Measurements from ENCODE around the gene HINT2.
A peak's percentile ranks its signal among the peaks of the same experiment; 100 is the strongest.

The HINT2 gene

DNA sequence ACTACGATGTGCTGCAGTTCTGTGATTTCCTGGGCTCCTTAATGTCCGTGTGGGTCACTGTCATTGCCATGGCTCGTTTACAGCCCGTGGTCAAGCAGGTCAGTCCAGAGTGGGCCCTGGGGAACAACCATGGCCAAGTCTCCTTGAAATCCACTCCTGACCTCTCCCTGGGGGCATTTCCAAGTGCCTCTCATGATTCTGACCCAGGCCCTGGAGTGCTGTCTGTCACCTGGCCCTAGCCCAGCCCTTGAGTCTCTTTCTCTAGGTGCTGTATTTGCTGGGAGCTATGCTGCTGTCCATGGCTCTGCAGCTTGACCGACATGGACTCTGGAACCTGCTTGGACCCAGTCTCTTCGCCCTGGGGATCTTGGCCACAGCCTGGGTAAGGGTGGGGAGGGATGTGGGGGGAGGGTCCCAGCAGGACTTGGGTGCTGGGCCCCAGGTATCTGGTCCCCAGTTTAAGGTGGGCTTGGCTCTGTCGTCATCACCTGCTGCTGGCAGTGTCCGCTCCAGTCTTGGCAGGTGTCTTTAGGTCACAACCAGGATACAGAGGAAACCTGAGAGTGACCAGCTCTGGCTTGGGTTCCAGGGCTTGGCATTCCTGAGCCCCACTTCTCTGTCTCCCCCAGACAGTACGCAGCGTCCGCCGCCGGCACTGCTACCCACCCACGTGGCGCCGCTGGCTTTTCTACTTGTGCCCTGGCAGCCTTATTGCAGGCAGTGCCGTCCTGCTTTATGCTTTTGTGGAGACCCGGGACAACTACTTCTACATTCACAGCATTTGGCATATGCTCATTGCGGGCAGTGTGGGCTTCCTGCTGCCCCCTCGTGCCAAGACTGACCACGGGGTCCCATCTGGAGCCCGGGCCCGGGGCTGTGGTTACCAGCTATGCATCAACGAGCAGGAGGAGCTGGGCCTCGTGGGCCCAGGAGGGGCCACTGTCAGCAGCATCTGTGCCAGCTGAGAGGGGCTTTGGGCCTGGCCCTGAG is 38.3 kb upstream of the HINT2 start:
- H3K27ac ChIP-seq (ENCODE audit: low read depth, low read length), result no peak overlapping the region

GRCh38 chr9:35852267-35852815 is 37.5 kb upstream of the HINT2 start:
- Histone ChIP-seq H3K4me3 (ENCODE audit: low read depth, low read length) (no peak overlapping the region), H3K9me3 (ENCODE audit: control insufficient read depth, insufficient read depth, low read length) (no peaks in the 10 kb centered on the region), H3K27me3 (ENCODE audit: control insufficient read depth, insufficient read depth, low read length) (peaks cover 1% of the 10 kb centered on the region; the same call in 1 of the 2 replicates), H3K27ac (ENCODE audit: low read depth, low read length) (no peak overlapping the region), H3K4me1 (ENCODE audit: control insufficient read depth, insufficient read depth, low read length) (no peaks in the 10 kb centered on the region), H3K9ac (ENCODE audit: low read depth, low read length) (no peak overlapping the region), H3K36me3 (ENCODE audit: control insufficient read depth, insufficient read depth, low read length) (peaks cover 11% of the 10 kb centered on the region; the same call in 1 of the 2 replicates)

More for the DNA sequence above, 38.3 kb upstream of the HINT2 start:
- Histone ChIP-seq H3K27me3 (ENCODE audit: control insufficient read depth, insufficient read depth, low read length) (no peaks in the 10 kb centered on the region), H3K9me3 (ENCODE audit: control insufficient read depth, insufficient read depth, low read length) (no peaks in the 10 kb centered on the region), H3K4me3 (ENCODE audit: low read depth, low read length) (no peak overlapping the region), H3K36me3 (ENCODE audit: control insufficient read depth, insufficient read depth, low read length) (0 out of 2 replicates have a peak, but pooled peaks cover 6% of the 10 kb centered on the region), H3K9ac (ENCODE audit: low read depth, low read length) (no peak overlapping the region), H3K4me1 (ENCODE audit: control insufficient read depth, insufficient read depth, low read length) (no peaks in the 10 kb centered on the region)

DNA sequence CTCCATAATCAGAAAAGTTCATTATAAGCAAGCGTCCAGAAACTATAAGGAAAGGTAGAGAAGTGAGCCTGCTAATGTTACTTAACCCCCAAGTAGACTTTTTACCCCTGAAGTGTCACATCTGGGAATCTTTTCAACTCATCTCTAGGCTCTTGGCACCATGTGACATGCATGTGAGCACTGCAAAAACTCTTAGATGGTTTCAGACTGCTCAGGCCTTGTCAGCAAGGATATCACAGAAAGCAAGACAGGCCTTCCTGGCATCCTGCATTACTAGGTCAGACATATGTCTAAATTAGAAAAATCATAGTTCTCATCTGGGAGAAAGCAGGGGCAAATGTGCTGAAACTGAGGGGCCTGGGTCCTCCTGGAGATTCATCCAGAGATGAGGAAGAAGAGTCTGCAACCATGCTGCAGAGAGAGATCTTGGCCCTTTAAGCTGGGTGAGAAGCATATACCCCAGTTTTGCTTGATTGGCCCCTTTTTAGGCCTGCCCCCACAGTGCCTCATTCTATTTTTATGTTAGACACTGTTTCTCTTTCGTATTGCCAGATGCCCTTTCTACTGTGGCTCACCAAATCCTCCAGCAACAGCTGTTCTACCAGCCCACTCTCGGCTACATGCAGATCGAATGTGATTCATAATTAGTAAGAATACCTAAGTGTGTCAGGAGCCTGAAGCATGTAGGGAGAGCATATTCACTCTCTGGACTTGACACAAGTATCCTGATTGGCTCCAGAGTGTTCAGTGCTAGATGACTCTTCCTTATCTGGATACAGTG is 33.1 kb upstream of the HINT2 start:
- H3K4me1 ChIP-seq (ENCODE audit: control insufficient read depth, insufficient read depth, low read length), result peaks cover 24% of the 10 kb centered on the region
- H3K36me3 ChIP-seq (ENCODE audit: control insufficient read depth, insufficient read depth, low read length), result peaks cover 6% of the 10 kb centered on the region; the same call in 1 of the 2 replicates
- H3K9ac ChIP-seq (ENCODE audit: low read depth, low read length), result no peak overlapping the region
- no peaks in the 10 kb centered on the region for H3K9me3 ChIP-seq (ENCODE audit: control insufficient read depth, insufficient read depth, low read length)
- no peak overlapping the region for H3K27ac ChIP-seq (ENCODE audit: low read depth, low read length)
- H3K4me3 ChIP-seq (ENCODE audit: low read depth, low read length), result no peak overlapping the region
- peaks cover 12% of the 10 kb centered on the region for H3K27me3 ChIP-seq (ENCODE audit: control insufficient read depth, insufficient read depth, low read length)

- H3K27me3 ChIP-seq (ENCODE audit: control insufficient read depth, insufficient read depth, low read length), result peaks cover 12% of the 10 kb centered on the region
- H3K36me3 ChIP-seq (ENCODE audit: control insufficient read depth, insufficient read depth, low read length), result peaks cover 5% of the 10 kb centered on the region; the same call in 1 of the 2 replicates
- peak overlapping the region; percentile 10 for H3K9ac ChIP-seq (ENCODE audit: low read depth, low read length)
- H3K4me1 ChIP-seq (ENCODE audit: control insufficient read depth, insufficient read depth, low read length), result peaks cover 24% of the 10 kb centered on the region
- H3K4me3 ChIP-seq (ENCODE audit: low read depth, low read length), result peak overlapping the region; percentile 73
- H3K27ac ChIP-seq (ENCODE audit: low read depth, low read length), result peak overlapping the region; percentile 23
- H3K9me3 ChIP-seq (ENCODE audit: control insufficient read depth, insufficient read depth, low read length), result no peaks in the 10 kb centered on the region
These were observed 31.3 kb upstream of the HINT2 start for GRCh38 chr9:35845824-35846771.

GRCh38 chr9:35844628-35845270 is 29.9 kb upstream of the HINT2 start:
- Histone ChIP-seq H3K36me3 (ENCODE audit: control insufficient read depth, insufficient read depth, low read length) (peaks cover 5% of the 10 kb centered on the region; the same call in 1 of the 2 replicates), H3K9ac (ENCODE audit: low read depth, low read length) (no peak overlapping the region), H3K27me3 (ENCODE audit: control insufficient read depth, insufficient read depth, low read length) (peaks cover 12% of the 10 kb centered on the region), H3K27ac (ENCODE audit: low read depth, low read length) (peak overlapping the region; percentile 67), H3K4me3 (ENCODE audit: low read depth, low read length) (peak overlapping the region; percentile 73), H3K9me3 (ENCODE audit: control insufficient read depth, insufficient read depth, low read length) (no peaks in the 10 kb centered on the region), H3K4me1 (ENCODE audit: control insufficient read depth, insufficient read depth, low read length) (peaks cover 24% of the 10 kb centered on the region)

DNA sequence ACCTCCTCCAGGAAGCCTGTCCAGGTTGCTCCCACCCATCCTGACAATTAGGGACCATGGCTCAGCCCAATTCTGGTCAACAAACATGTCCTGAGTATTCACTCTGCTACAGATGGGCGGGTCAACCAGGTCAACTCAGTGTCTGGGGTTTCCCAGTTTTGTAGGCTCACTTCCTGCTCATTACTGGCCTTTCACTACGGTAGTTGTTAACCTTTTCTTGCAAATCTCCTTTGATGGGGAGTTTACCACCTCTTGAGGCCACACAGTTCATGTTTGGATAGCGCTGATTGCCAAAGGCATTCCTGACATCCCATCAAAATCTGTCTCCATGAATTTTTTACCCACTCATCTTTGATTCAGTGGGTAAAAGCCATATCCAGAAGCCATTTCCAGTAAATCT is 28.0 kb upstream of the HINT2 start:
- no peak overlapping the region for H3K27ac ChIP-seq (ENCODE audit: low read depth, low read length)
- H3K27me3 ChIP-seq (ENCODE audit: control insufficient read depth, insufficient read depth, low read length), result peaks cover 12% of the 10 kb centered on the region
- H3K4me3 ChIP-seq (ENCODE audit: low read depth, low read length), result no peak overlapping the region
- H3K36me3 ChIP-seq (ENCODE audit: control insufficient read depth, insufficient read depth, low read length), result peaks cover 5% of the 10 kb centered on the region; the same call in 1 of the 2 replicates
- no peaks in the 10 kb centered on the region for H3K9me3 ChIP-seq (ENCODE audit: control insufficient read depth, insufficient read depth, low read length)
- no peak overlapping the region for H3K9ac ChIP-seq (ENCODE audit: low read depth, low read length)
- H3K4me1 ChIP-seq (ENCODE audit: control insufficient read depth, insufficient read depth, low read length), result peaks cover 24% of the 10 kb centered on the region

DNA sequence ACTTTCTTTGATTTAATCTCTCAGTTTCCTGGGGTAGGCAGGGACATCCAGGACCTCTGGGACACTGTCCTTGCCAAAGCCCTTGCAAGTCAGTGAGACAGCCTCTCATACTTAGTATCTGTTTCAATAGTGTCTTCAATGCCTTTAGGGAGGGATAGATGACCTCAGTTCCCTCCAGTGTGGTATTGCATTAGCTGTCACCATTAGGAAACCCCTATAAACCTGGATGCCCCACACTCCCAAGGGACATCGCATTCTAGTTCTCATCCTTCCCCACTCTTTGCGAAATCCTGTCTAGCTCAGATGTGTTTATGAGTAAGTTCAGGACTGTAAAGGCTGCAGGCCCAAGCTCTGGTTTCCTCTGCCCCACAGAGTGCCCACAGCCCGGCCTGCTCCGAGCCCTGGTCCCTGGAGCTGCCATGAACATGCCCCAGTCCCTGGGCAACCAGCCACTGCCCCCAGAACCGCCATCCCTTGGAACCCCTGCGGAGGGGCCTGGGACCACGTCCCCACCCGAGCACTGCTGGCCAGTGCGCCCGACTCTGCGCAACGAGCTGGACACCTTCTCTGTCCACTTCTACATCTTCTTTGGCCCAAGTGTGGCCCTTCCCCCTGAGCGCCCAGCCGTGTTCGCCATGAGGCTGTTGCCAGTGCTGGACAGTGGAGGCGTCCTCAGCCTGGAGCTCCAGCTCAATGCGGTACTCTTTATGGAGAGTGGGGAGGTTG is 27.3 kb upstream of the HINT2 start:
- Histone ChIP-seq H3K4me3 (ENCODE audit: low read depth, low read length) (no peak overlapping the region), H3K4me1 (ENCODE audit: control insufficient read depth, insufficient read depth, low read length) (peaks cover 24% of the 10 kb centered on the region), H3K27me3 (ENCODE audit: control insufficient read depth, insufficient read depth, low read length) (peaks cover 9% of the 10 kb centered on the region), H3K27ac (ENCODE audit: low read depth, low read length) (no peak overlapping the region), H3K9me3 (ENCODE audit: control insufficient read depth, insufficient read depth, low read length) (no peaks in the 10 kb centered on the region), H3K36me3 (ENCODE audit: control insufficient read depth, insufficient read depth, low read length) (no peaks in the 10 kb centered on the region), H3K9ac (ENCODE audit: low read depth, low read length) (no peak overlapping the region)

- peaks cover 21% of the 10 kb centered on the region for H3K4me1 ChIP-seq (ENCODE audit: control insufficient read depth, insufficient read depth, low read length)
These were observed 26.7 kb upstream of the HINT2 start for GRCh38 chr9:35841645-35841900.

DNA sequence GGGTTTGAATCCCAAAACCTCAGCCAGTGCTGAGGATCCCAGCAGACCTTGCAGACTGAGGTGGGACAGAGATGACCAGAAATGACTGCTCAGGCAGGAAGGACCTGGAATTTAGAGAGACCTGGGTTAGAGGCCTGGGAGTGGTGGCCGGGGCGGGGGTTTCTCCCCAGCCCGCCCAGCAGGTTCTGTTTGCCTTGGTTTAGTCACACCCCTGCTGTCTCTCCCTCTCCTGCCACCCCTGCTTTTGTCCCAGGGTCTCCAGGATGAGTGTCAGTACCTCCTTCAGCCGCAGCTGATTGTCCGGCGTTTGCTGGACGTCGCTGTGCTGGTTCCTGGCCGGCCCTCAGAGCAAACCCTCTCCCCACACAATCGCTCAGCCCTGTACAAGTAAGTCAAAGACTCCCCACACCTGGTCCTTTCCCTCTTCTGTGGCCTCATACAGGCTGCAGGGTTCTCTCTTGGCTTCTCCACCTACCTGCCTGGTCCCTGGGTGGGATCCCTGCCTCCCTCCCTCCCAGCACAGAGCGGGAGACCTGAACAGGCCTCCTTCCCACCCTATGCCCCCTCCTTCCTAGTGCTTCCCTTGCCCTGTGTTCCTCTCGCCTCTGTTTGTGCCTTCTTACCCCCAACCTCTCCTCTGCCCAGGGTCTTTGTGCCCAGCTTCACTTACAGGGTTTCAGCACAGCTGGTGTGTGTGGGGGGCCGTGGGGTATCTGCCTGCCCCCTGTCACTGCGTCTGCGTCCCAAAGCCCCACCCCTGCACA is 26.2 kb upstream of the HINT2 start:
- Histone ChIP-seq H3K27ac (ENCODE audit: low read depth, low read length) (no peak overlapping the region), H3K27me3 (ENCODE audit: control insufficient read depth, insufficient read depth, low read length) (no peaks in the 10 kb centered on the region; the same call in none of the 2 replicates), H3K9me3 (ENCODE audit: control insufficient read depth, insufficient read depth, low read length) (no peaks in the 10 kb centered on the region), H3K36me3 (ENCODE audit: control insufficient read depth, insufficient read depth, low read length) (no peaks in the 10 kb centered on the region), H3K4me1 (ENCODE audit: control insufficient read depth, insufficient read depth, low read length) (peaks cover 19% of the 10 kb centered on the region), H3K9ac (ENCODE audit: low read depth, low read length) (no peak overlapping the region), H3K4me3 (ENCODE audit: low read depth, low read length) (no peak overlapping the region)

More at GRCh38 chr9:35841645-35841900, 26.7 kb upstream of the HINT2 start:
- H3K9me3 ChIP-seq (ENCODE audit: control insufficient read depth, insufficient read depth, low read length), result no peaks in the 10 kb centered on the region
- peaks cover 3% of the 10 kb centered on the region for H3K27me3 ChIP-seq (ENCODE audit: control insufficient read depth, insufficient read depth, low read length)
- no peak overlapping the region for H3K27ac ChIP-seq (ENCODE audit: low read depth, low read length)
- no peak overlapping the region for H3K4me3 ChIP-seq (ENCODE audit: low read depth, low read length)
- no peak overlapping the region for H3K9ac ChIP-seq (ENCODE audit: low read depth, low read length)
- H3K36me3 ChIP-seq (ENCODE audit: control insufficient read depth, insufficient read depth, low read length), result no peaks in the 10 kb centered on the region
